ENCODE measurements around the gene MAD1L1.

DNA sequence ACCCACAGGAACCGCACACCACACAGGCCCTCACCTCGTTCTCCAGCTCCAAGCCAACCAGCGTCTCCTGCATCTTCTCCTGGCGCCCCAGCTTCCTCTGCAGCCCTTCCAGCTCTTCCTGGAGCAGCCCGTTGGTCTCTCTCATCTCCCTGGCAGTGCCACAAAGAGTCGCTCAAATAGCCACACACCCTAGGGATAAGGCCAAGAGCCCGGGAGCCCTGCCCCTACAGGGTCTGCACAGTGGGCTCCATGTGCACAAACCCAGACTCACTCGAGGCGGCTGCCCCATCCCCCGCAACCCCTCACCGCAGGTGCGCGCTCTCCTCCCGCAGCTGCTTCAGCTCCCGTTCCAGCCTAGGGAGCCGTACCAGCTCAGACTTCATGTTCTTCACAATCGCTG lies 16.9 kb downstream of the MAD1L1 start:
- TF ChIP-seq, protein P1, sequence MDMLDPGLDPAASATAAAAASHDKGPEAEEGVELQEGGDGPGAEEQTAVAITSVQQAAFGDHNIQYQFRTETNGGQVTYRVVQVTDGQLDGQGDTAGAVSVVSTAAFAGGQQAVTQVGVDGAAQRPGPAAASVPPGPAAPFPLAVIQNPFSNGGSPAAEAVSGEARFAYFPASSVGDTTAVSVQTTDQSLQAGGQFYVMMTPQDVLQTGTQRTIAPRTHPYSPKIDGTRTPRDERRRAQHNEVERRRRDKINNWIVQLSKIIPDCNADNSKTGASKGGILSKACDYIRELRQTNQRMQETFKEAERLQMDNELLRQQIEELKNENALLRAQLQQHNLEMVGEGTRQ (CRISPR knock-in tag; IDR thresholded peaks at IDR 0.05) = no peak
- TF ChIP-seq RELA (CRISPR knock-in tag; IDR thresholded peaks at IDR 0.05; ENCODE audit: borderline replicate concordance) (no peak), IRF2 (CRISPR knock-in tag; IDR thresholded peaks at IDR 0.05; ENCODE audit: borderline replicate concordance, low read depth) (no peak), ZNF121 (CRISPR knock-in tag; IDR thresholded peaks at IDR 0.05) (no peak), CREB1 (CRISPR knock-in tag; IDR thresholded peaks at IDR 0.05) (no peak)
- TF ChIP-seq, protein P2, sequence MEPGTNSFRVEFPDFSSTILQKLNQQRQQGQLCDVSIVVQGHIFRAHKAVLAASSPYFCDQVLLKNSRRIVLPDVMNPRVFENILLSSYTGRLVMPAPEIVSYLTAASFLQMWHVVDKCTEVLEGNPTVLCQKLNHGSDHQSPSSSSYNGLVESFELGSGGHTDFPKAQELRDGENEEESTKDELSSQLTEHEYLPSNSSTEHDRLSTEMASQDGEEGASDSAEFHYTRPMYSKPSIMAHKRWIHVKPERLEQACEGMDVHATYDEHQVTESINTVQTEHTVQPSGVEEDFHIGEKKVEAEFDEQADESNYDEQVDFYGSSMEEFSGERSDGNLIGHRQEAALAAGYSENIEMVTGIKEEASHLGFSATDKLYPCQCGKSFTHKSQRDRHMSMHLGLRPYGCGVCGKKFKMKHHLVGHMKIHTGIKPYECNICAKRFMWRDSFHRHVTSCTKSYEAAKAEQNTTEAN (CRISPR knock-in tag; IDR thresholded peaks at IDR 0.05) = no peak
- TF ChIP-seq, protein P3, sequence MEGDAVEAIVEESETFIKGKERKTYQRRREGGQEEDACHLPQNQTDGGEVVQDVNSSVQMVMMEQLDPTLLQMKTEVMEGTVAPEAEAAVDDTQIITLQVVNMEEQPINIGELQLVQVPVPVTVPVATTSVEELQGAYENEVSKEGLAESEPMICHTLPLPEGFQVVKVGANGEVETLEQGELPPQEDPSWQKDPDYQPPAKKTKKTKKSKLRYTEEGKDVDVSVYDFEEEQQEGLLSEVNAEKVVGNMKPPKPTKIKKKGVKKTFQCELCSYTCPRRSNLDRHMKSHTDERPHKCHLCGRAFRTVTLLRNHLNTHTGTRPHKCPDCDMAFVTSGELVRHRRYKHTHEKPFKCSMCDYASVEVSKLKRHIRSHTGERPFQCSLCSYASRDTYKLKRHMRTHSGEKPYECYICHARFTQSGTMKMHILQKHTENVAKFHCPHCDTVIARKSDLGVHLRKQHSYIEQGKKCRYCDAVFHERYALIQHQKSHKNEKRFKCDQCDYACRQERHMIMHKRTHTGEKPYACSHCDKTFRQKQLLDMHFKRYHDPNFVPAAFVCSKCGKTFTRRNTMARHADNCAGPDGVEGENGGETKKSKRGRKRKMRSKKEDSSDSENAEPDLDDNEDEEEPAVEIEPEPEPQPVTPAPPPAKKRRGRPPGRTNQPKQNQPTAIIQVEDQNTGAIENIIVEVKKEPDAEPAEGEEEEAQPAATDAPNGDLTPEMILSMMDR (IDR thresholded peaks at IDR 0.05) = no peak
- TF ChIP-seq, protein P4, sequence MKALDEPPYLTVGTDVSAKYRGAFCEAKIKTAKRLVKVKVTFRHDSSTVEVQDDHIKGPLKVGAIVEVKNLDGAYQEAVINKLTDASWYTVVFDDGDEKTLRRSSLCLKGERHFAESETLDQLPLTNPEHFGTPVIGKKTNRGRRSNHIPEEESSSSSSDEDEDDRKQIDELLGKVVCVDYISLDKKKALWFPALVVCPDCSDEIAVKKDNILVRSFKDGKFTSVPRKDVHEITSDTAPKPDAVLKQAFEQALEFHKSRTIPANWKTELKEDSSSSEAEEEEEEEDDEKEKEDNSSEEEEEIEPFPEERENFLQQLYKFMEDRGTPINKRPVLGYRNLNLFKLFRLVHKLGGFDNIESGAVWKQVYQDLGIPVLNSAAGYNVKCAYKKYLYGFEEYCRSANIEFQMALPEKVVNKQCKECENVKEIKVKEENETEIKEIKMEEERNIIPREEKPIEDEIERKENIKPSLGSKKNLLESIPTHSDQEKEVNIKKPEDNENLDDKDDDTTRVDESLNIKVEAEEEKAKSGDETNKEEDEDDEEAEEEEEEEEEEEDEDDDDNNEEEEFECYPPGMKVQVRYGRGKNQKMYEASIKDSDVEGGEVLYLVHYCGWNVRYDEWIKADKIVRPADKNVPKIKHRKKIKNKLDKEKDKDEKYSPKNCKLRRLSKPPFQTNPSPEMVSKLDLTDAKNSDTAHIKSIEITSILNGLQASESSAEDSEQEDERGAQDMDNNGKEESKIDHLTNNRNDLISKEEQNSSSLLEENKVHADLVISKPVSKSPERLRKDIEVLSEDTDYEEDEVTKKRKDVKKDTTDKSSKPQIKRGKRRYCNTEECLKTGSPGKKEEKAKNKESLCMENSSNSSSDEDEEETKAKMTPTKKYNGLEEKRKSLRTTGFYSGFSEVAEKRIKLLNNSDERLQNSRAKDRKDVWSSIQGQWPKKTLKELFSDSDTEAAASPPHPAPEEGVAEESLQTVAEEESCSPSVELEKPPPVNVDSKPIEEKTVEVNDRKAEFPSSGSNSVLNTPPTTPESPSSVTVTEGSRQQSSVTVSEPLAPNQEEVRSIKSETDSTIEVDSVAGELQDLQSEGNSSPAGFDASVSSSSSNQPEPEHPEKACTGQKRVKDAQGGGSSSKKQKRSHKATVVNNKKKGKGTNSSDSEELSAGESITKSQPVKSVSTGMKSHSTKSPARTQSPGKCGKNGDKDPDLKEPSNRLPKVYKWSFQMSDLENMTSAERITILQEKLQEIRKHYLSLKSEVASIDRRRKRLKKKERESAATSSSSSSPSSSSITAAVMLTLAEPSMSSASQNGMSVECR (CRISPR knock-in tag; IDR thresholded peaks at IDR 0.05; ENCODE audit: borderline replicate concordance) = no peak
- TF ChIP-seq, protein P5, sequence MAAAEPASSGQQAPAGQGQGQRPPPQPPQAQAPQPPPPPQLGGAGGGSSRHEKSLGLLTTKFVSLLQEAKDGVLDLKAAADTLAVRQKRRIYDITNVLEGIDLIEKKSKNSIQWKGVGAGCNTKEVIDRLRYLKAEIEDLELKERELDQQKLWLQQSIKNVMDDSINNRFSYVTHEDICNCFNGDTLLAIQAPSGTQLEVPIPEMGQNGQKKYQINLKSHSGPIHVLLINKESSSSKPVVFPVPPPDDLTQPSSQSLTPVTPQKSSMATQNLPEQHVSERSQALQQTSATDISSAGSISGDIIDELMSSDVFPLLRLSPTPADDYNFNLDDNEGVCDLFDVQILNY (CRISPR knock-in tag; IDR thresholded peaks at IDR 0.05) = no peak
